A673 (cell line): ENCODE measurements around the gene SLC26A8. TPM values are rescaled to one million over a fixed set of nuclear protein-coding genes. Genes with fewer than 3 reads are reported as not detected.

Experiments
- BruUV-seq: library from RNA; stranded (reverse); fragments of 400-500 nt; replicated peaks from 2 replicates; lab custom pipeline; 2021; lab: Mats Ljungman, UMichigan
- CTCF ChIA-PET: fragments of 300-600 bp; sonication (Branson Sonifier 250); formaldehyde crosslinking; loops from one replicate; lab custom pipeline; 2022; ENCODE audit warnings: antibody characterized with exemption; lab: Charles Lee
- POLR2A ChIA-PET: fragments of 300-600 bp; sonication (Branson Sonifier 250); formaldehyde crosslinking; loops from one replicate; lab custom pipeline; 2022; ENCODE audit warnings: antibody characterized with exemption; ENCODE audit not compliant: low non-redundant PET; lab: Charles Lee
- DNase-seq: peaks from one replicate; pipeline ENCODE4 v3.0.0-alpha.2; 2015; ENCODE audit warnings: low spot score
- H3K27ac ChIP-seq: fragments of 200-600 bp; sonication (generic); 2 replicates; pipeline ENCODE4 v1.5.1; 2016; ENCODE audit warnings: mixed run types, low read depth, mild to moderate bottlenecking, mixed read lengths, antibody characterized with exemption, low read length; ENCODE audit not compliant: poor library complexity, severe bottlenecking
- H3K27me3 ChIP-seq: fragments of 200-600 bp; sonication (generic); replicated peaks from 2 replicates; pipeline ENCODE4 v1.6.1; 2017; ENCODE audit warnings: mixed run types, low read depth, mild to moderate bottlenecking, mixed read lengths, antibody characterized with exemption, low read length; ENCODE audit not compliant: insufficient read depth, poor library complexity
- H3K36me3 ChIP-seq: fragments of 200-600 bp; sonication (generic); 2 replicates; pipeline ENCODE4 v1.6.1; 2016; ENCODE audit warnings: mixed run types, mild to moderate bottlenecking, mixed read lengths, antibody characterized with exemption, low read length; ENCODE audit not compliant: insufficient read depth, poor library complexity, severe bottlenecking
- H3K4me1 ChIP-seq: fragments of 200-600 bp; sonication (generic); 2 replicates; pipeline ENCODE4 v1.6.1; 2017; ENCODE audit warnings: mixed run types, mild to moderate bottlenecking, mixed read lengths, antibody characterized with exemption, low read length; ENCODE audit not compliant: insufficient read depth, poor library complexity, severe bottlenecking
- H3K4me3 ChIP-seq: fragments of 200-600 bp; sonication (generic); 2 replicates; pipeline ENCODE4 v1.5.1; 2016; ENCODE audit warnings: low read depth, mixed run types, mild to moderate bottlenecking, mixed read lengths, low read length; ENCODE audit not compliant: poor library complexity, severe bottlenecking
- H3K9me3 ChIP-seq: fragments of 200-600 bp; sonication (generic); 2 replicates; pipeline ENCODE4 v1.6.1; 2016; ENCODE audit warnings: mixed run types, low read depth, mild to moderate bottlenecking, mixed read lengths, antibody characterized with exemption, low read length; ENCODE audit not compliant: poor library complexity, severe bottlenecking
- EZH2 ChIP-seq: fragments of 200-600 bp; sonication (generic); IDR thresholded peaks from 2 replicates; pipeline ENCODE4 v1.6.1; 2017; ENCODE audit warnings: borderline replicate concordance, low read depth, mild to moderate bottlenecking, mixed read lengths, antibody characterized with exemption, low read length; ENCODE audit not compliant: poor library complexity, severe bottlenecking
- intact Hi-C: fragments of 100-400 bp; cut with micrococcal nuclease; formaldehyde crosslinking; loops from one replicate; pipeline ENCODE4 v1.10.0; 2022; ENCODE audit not compliant: unreplicated experiment
- total RNA-seq: library from RNA; stranded (reverse); gene quantifications from 2 replicates; pipeline ENCODE4 v1.2.3, GENCODE V29; 2021
- TF ChIP-seq, protein P1 (sequence below): fragments of 300-800, 200-600 bp; sonication (generic); conservative IDR thresholded peaks from 2 replicates; pipeline ENCODE4 v1.5.1; 2017; ENCODE audit warnings: low read depth, mild to moderate bottlenecking, antibody characterized with exemption, low read length, moderate library complexity, mixed read lengths

Gene SLC26A8
- total RNA-seq, 1 experiment from 2014 or later, result not detected

DNA sequence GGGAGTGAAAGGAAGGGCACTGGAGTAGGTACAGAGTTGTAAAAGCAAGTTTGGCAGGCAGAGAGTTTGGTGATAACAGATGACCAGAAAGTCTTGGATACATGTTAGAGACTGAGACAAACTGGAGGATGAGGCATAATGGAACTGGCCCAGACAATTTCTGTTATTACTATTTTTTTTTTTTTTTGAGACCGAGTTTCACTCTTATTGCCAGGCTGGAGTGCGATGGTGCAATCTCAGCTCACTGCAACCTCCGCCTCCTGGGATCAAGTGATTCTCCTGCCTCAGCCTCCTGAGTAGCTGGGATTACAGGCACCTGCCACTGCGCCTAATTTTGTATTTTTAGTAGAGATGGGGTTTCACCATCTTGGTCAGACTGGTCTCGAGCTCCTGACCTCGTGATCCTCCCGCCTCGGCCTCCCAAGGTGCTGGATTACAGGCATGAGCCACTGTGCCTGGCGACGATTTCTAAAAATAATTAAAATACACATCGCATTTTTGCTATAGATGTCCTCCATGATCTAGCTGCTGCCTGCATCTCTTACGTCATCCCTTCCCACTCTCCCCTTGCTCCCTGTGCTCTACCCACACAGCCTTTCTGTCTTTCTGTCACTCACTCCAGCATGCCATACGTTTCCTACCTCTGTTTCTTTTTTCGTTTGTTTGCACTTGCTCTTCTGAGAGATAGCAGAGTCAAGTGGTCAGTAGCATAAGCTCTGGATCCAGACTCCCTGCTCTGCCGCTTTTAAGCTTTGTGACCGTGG lies 26.7 kb upstream of the SLC26A8 start:
- Histone ChIP-seq H3K27me3 (no peaks in the 10 kb centered on the region), H3K36me3 (peaks cover 10% of the 10 kb centered on the region), H3K9me3 (no peaks in the 10 kb centered on the region), H3K4me1 (peaks cover 37% of the 10 kb centered on the region), H3K4me3 (no peak overlapping the region), H3K27ac (no peak overlapping the region)
- intact Hi-C loops, result no loop called here
- POLR2A ChIA-PET, result interaction anchor here (0.7 kb wide), 1 partner anchor 9 kb away, joined by 3 read pairs; no protein-coding TSS in a partner anchor
- no peak for DNase-seq
- no peak for TF ChIP-seq EZH2
- TF ChIP-seq, protein P1, sequence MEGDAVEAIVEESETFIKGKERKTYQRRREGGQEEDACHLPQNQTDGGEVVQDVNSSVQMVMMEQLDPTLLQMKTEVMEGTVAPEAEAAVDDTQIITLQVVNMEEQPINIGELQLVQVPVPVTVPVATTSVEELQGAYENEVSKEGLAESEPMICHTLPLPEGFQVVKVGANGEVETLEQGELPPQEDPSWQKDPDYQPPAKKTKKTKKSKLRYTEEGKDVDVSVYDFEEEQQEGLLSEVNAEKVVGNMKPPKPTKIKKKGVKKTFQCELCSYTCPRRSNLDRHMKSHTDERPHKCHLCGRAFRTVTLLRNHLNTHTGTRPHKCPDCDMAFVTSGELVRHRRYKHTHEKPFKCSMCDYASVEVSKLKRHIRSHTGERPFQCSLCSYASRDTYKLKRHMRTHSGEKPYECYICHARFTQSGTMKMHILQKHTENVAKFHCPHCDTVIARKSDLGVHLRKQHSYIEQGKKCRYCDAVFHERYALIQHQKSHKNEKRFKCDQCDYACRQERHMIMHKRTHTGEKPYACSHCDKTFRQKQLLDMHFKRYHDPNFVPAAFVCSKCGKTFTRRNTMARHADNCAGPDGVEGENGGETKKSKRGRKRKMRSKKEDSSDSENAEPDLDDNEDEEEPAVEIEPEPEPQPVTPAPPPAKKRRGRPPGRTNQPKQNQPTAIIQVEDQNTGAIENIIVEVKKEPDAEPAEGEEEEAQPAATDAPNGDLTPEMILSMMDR, result no peak
- CTCF ChIA-PET, result no interaction called here
- no TSS peak for BruUV-seq

DNA sequence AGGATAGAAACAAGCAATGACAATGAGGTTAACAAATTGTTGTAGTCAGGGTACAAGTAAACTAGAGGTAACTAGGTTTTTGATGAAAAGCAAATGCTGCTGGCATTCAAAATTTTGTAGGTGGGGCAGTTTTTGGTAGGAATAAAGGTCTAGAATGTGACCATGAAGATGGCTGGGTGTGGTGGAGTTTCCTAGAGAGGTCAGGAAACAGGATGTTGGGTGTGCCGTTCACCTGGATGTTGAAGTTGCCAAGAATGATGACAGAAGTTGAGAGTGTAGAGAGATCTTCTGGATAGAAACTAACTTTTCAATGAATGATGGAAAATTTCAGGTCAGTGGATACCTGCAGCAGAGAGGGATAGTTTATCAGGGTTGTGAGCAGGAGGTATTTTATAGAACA lies 25.9 kb upstream of the SLC26A8 start:
- no peak for DNase-seq
- POLR2A ChIA-PET, result no interaction called here
- CTCF ChIA-PET, result no interaction called here
- Histone ChIP-seq H3K4me1 (peaks cover 32% of the 10 kb centered on the region), H3K4me3 (no peak overlapping the region), H3K27ac (no peak overlapping the region), H3K27me3 (no peaks in the 10 kb centered on the region), H3K9me3 (no peaks in the 10 kb centered on the region), H3K36me3 (peaks cover 10% of the 10 kb centered on the region)
- TF ChIP-seq EZH2, result no peak
- TF ChIP-seq, protein P1, result no peak
- intact Hi-C loops, result no loop called here
- no TSS peak for BruUV-seq

DNA sequence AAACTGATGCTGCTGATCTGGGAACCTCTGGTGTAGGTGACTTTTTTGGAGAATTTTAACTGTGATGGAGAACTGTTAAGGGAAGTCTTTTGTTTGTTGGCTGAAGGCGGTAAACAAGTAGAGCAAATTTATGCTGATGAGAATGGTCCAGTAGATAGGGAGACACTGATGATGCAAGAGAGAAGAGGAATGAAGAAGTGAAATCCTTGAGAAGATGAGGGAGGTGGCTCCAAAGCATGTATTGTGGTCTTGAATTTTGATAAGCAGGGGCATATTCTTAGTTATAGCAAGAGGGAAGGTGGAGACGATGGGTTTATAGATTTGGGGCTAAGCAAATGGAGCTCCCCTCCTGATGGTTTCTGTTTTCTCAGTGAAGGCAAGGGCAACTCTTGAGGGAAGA lies 25.1 kb upstream of the SLC26A8 start:
- DNase-seq, result no peak
- ChIA-PET POLR2A (no interaction called here), CTCF (no interaction called here)
- no peak for TF ChIP-seq EZH2
- TF ChIP-seq, protein P1, result no peak
- BruUV-seq, result no TSS peak
- H3K9me3 ChIP-seq, result no peaks in the 10 kb centered on the region
- no peak overlapping the region for H3K27ac ChIP-seq
- H3K36me3 ChIP-seq, result peaks cover 5% of the 10 kb centered on the region
- no peaks in the 10 kb centered on the region for H3K27me3 ChIP-seq
- intact Hi-C loops, result no loop called here
- H3K4me3 ChIP-seq, result no peak overlapping the region
- H3K4me1 ChIP-seq, result peaks cover 24% of the 10 kb centered on the region
